Mucosa of stomach (tissue), 1 donor: ENCODE data around the gene FAIM2.
"Not testable (repeated sequence)": the region's sequence is repeated elsewhere in the genome, so short reads cannot be mapped to it uniquely, and the experiment has no call there.

Source experiments
- H3K27me3 ChIP-seq: one replicate; pipeline ENCODE4 v1.7.0; 2013; ENCODE audit warnings: mild to moderate bottlenecking, low read length; ENCODE audit not compliant: control insufficient read depth, insufficient read depth
- H3K36me3 ChIP-seq: one replicate; pipeline ENCODE4 v1.7.0; 2013; ENCODE audit warnings: low read length; ENCODE audit not compliant: control insufficient read depth, insufficient read depth
- H3K4me1 ChIP-seq: one replicate; pipeline ENCODE4 v1.7.0; 2013; ENCODE audit warnings: mild to moderate bottlenecking, low read length; ENCODE audit not compliant: control insufficient read depth, insufficient read depth
- H3K4me3 ChIP-seq: one replicate; pipeline ENCODE4 v1.7.0; 2013; ENCODE audit warnings: low read length
- H3K9ac ChIP-seq: one replicate; pipeline ENCODE4 v1.7.0; 2013; ENCODE audit warnings: mild to moderate bottlenecking, low read length, moderate library complexity
- H3K9me3 ChIP-seq: one replicate; pipeline ENCODE4 v1.7.0; 2013; ENCODE audit warnings: mild to moderate bottlenecking, low read length, moderate library complexity; ENCODE audit not compliant: control insufficient read depth
- donor health status: Pancreatic carcinoma.

Gene FAIM2

DNA sequence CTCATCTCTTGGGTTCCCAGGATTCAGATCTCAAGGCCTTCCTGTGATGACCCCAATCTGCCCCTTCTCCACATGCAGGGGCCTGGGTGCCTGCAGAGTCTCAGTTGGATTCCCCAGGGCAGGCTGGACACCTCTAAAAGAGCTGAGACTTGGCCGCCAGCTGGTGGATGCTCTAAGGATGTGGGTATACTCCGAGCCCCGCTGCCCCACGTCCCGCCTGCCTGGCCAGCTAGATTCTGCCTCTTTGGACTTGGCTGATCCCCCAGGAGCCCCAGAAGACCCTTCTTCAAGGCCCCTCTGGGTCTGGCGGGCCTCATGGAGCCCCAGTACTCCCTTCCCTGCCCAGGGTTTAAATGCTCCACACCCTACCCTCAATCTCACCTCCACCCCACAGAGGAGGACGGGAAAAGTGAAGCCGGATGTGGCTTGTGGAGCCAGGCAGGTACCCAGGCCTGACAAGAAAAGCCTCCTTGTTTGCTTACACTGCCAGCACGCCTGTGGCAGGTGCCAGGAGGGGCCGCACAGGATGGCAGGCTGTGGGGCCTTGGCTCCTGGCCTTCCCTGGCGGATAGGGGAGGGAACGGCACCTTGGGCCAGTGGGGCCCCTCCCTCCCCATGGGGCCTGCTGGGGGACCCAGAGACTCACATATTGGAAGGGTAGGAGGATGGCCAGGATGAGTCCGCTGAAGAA lies 15.1 kb downstream of the FAIM2 start:
- H3K4me3 ChIP-seq: no peak overlapping the region
- no peaks in the 10 kb centered on the region for H3K9me3 ChIP-seq
- peaks cover 6% of the 10 kb centered on the region for H3K27me3 ChIP-seq
- no peak overlapping the region for H3K9ac ChIP-seq
- H3K36me3 ChIP-seq: no peaks in the 10 kb centered on the region
- peaks cover 55% of the 10 kb centered on the region for H3K4me1 ChIP-seq

DNA sequence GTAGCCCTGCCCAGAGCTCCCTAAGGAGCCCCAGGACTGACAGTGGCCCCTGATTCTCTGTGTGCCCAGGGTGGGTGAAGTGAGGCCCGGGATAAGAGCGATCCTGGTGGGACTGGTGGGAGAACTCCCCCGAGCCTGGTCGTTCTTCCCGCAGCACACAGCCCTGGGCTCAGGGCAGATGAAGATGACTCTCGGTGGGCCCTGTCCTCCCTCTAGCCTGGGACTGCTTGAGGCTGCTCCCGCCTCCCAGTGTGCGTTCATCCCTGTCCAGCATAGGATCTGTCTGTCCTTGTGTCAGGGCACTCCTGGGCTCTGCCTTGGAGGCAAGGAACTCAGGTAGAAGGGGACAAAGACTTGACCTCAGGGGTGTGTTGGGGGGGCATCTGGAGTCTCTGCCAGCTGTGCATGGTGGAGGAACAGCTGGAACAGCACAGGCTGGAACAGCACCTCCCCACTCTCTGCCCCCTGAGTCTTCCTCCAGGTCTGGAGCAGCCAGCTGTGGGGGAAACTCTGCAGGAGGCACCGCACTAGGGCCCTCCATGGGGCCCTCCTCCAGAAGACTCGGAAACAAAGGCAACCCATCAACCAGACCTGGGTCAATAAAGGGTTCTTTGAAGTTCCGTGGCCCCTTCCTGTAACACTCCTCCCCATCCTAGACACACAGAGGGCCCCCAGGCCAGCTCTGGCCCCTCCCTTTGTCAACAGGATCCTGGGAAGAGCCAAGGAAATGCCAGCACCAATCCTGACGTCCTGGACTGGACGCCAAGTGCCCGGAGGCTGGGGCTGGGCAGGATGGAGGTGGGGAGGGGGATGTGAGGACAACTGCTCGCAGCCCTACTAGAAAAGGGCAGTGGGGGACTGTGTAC lies 15.9 kb downstream of the FAIM2 start:
- Histone ChIP-seq H3K9me3 (no peaks in the 10 kb centered on the region), H3K4me1 (peaks cover 55% of the 10 kb centered on the region), H3K4me3 (no peak overlapping the region), H3K9ac (no peak overlapping the region), H3K27me3 (peaks cover 6% of the 10 kb centered on the region), H3K36me3 (no peaks in the 10 kb centered on the region)

DNA sequence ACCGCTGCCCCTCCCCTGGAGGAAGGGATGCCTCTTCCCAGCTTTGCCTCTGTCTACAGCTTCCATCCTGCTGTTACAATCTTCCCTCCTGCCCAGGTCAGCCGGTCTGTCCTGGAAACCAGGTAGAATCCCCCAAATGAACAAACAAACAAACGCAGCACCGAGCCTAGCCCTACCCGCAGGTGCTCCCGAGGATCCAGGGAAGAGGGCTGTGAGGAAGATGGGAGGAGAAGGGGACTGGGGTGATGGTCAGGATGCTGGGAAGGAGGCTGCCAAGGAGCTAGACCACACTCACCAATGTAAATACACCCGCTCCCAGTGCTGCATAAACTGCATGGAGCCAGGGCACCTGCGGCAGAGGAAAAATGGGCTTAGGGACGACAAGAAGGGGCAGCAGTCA lies 16.6 kb downstream of the FAIM2 start:
- no peak overlapping the region for H3K4me3 ChIP-seq
- H3K9me3 ChIP-seq: no peaks in the 10 kb centered on the region
- H3K4me1 ChIP-seq: peaks cover 54% of the 10 kb centered on the region
- H3K27me3 ChIP-seq: peaks cover 6% of the 10 kb centered on the region
- no peak overlapping the region for H3K9ac ChIP-seq
- H3K36me3 ChIP-seq: no peaks in the 10 kb centered on the region

DNA sequence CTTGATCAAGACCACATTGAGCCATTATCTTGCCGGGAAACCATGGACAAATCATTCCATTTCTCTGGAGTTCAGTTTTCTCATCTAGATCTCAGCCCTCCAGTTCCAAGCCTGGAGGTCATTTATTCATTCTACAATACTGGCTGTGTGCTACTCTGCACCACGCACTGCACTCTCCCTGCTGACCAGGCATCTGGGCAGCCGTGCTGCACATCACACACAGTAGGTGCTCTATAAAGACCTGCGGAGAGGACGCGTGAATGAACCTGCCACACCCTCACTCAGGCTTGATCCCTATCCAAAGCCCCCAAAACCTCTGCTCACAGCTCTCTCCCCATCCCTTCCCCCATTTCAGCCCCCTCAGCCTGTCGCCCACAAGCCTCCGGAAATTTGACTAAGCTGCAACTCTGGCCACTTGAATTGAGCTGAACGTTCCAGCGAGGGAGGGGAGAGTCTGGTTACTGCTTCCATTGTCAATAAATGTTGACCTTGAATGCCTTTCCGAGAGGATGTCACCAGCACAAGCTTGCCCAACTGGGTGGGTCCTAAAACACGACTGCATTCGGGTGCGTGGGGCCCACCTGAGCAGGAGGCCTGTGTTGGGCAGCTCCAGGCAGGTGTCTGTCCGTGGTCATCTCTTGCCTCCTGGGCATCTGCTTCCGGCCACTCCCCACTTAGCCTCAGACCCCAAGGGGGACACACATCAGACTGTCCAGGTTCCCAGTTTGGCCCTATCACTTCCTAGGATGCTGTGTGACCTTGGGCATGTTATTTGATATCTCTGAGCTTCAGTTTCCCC lies 17.8 kb downstream of the FAIM2 start:
- Histone ChIP-seq H3K4me1 (peaks cover 42% of the 10 kb centered on the region), H3K9ac (no peak overlapping the region), H3K9me3 (no peaks in the 10 kb centered on the region), H3K4me3 (no peak overlapping the region), H3K27me3 (peaks cover 6% of the 10 kb centered on the region), H3K36me3 (no peaks in the 10 kb centered on the region)

DNA sequence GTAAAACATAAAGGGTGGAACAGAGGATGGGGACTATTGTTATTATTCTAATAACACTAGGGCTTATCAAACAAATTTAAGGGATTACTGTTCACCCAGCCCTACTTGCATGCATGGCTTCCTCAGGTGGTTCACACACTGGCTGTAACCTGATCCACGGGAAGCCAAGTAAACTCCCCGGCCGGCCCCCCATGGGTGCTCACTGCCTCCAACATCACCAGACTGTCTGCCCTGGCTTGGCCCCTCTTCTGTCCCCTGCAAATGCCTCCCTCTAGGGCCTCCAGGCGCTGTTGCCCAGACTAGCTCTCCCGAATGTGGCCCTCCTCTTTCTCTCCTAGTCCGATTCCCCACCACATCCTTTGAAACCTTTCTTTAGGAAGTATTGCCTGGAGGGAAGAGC lies 18.6 kb downstream of the FAIM2 start:
- peaks cover 34% of the 10 kb centered on the region for H3K4me1 ChIP-seq
- H3K9me3 ChIP-seq: no peaks in the 10 kb centered on the region
- no peak overlapping the region for H3K4me3 ChIP-seq
- H3K9ac ChIP-seq: no peak overlapping the region
- no peaks in the 10 kb centered on the region for H3K36me3 ChIP-seq
- H3K27me3 ChIP-seq: peaks cover 6% of the 10 kb centered on the region

DNA sequence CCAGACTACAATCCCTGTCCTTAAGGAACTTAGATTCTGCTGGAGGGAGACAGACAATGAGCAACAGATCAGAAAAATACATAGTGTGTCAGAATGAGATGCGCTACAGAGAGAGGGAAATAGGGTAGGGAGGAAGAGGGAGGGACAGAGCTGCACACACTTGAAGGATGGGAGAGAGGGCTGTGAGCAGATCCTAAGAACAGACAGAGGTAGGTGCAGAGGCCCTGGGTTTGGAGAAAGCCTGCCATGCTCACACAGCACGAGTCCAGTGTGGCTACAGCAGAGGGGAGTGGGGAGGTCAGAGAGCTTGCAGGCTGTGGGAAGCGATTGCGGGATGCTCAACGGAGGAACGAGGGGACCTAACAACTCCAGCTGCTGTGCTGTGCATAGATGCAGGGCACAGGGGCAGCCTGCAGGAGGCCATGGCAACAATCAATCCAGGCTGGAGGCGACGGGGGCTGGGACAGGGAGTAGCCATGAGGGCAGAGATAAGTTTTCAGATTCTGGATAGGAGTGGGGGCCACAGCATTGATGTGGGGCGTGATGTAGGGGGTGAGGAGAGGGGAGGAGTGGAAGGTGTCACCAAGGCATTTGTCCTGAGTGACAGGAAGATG lies 20.7 kb downstream of the FAIM2 start:
- H3K4me3 ChIP-seq: no peak overlapping the region
- H3K9me3 ChIP-seq: no peaks in the 10 kb centered on the region
- H3K4me1 ChIP-seq: peaks cover 13% of the 10 kb centered on the region
- H3K9ac ChIP-seq: no peak overlapping the region
- peaks cover 6% of the 10 kb centered on the region for H3K27me3 ChIP-seq
- H3K36me3 ChIP-seq: no peaks in the 10 kb centered on the region

DNA sequence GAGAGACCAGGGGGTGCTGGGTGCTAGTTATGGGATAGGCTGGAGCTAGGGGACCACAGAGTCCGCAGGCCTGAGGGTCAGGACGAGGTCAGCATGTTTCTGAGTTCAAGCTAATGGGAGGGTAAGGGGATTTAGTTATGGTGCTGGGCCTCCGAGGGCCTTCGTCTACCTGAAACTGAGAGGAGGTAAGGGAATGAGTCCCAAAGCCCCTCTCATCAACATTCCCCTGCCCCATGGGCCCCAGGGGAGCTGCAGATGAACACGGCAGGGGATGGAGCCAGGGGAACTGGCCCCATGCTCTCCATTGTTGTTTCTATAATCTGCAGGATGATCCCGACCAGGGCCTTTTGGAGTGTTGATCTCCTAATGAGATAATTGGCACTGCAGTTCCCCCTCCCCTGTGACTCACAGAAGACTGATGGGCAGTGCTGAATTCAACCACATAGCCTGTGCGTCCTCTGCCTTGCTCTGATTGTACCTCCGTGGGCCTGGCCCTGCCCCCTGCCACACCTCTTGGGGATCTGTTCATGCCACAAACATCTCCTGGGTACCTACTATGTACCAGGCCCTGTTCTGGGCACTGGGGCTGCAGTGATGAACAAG lies 21.4 kb downstream of the FAIM2 start:
- H3K9me3 ChIP-seq: no peaks in the 10 kb centered on the region
- H3K27me3 ChIP-seq: peaks cover 5% of the 10 kb centered on the region
- no peak overlapping the region for H3K9ac ChIP-seq
- peaks cover 6% of the 10 kb centered on the region for H3K4me1 ChIP-seq
- H3K36me3 ChIP-seq: no peaks in the 10 kb centered on the region
- H3K4me3 ChIP-seq: no peak overlapping the region

DNA sequence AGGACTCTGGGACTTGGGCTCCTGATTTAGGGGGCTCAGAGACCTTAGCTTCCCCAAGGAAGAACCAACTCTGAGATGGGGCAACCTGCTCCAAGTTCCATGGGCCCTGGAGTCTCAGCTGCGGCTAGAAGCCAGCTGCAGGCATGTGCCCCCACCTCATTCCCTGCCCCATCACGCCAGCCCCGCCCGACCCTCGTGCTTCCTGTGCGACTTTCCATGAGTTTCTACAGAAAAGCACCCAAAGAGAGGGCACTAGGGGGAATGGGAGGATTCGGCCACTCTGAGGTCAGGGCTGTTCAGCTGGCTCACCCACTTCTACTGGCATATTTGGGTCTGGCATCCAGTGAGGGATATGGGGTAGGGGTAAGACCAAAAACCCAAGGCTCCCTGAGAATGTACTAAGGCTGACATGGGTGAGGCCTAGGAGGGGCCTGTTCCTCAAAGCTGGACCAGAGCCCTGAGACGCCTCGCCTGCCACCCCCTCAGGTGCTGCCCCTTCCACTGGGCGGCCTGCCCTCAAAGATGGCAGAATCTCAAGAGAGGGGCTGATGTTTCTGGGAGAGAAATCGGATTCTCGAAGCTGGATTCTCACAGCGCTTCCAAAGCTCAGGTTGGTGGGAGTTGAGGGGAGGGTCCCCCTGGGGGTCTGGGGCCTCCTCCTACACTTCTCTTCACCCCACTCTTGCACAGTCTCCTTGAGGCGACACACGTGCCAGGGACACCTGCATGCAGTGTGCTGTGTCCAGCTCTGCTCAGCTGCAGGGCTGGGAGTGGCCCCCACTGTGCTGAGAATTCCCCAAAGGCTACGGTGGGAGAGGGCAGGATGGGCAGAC lies 22.1 kb downstream of the FAIM2 start:
- Histone ChIP-seq H3K4me1 (no peaks in the 10 kb centered on the region), H3K4me3 (no peak overlapping the region), H3K9ac (no peak overlapping the region), H3K27me3 (no peaks in the 10 kb centered on the region), H3K9me3 (no peaks in the 10 kb centered on the region), H3K36me3 (no peaks in the 10 kb centered on the region)

DNA sequence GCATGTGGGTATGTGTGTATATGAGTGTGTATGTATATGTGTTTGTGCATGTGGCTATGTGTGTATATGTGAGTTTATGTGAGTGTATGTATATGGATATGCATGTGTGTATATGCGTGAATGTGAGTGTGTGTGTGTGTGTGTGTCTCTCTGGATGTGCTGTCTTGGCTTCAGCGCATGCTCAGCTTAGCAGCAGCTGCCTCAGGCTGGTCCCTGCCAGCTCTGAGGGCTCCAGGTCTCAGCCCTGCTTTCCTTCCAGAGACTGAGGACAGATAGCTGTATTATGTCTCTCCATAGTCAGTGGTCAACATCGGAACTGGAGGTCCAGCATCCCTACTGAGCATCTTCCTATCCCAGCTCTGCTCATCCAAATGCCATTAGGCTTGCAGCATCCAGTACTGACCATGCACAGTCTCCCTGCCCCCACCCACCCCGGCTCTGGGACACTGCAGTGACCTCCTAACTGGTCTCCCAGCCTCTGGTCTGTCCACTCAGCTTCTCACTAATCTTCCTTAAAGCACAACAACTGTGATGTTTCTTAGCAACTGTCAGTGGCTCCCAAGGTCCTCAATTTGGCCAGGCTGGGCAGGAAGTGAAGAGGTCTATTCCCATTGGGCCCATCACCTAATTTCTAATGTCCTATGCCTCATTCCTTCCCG lies 22.8 kb downstream of the FAIM2 start:
- no peaks in the 10 kb centered on the region for H3K27me3 ChIP-seq
- H3K9ac ChIP-seq: no peak overlapping the region
- H3K36me3 ChIP-seq: no peaks in the 10 kb centered on the region
- H3K4me1 ChIP-seq: no peaks in the 10 kb centered on the region
- H3K4me3 ChIP-seq: no peak overlapping the region
- H3K9me3 ChIP-seq: no peaks in the 10 kb centered on the region

DNA sequence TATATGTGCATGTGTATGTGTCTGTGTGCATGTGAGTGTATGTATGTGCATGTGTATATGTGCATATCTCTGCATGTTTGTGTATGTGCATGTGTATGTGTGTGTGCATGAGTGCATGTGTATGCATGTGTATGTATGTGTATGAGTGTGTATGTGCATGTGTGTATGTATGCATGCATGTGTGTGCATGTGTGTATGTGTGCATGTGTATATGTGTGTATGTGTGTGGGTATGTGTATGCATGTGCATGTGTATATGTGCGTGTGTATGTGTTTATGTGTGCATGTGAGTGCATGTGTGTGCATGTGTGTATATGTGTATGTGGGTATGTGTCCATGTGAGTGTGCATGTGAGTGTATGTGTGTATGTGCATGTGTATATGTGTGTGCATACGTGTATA lies 24.6 kb downstream of the FAIM2 start:
- H3K9ac ChIP-seq, H3K4me1 ChIP-seq, H3K36me3 ChIP-seq, H3K9me3 ChIP-seq, H3K27me3 ChIP-seq, H3K4me3 ChIP-seq: not testable (repeated sequence)
